CD14-positive monocyte (primary cell): ENCODE data around the gene PRR5. TPM values are rescaled to one million over a fixed set of nuclear protein-coding genes. Genes with fewer than 3 reads are reported as not detected.

Experiments used
- DNase-seq, 3 donors: peaks; one replicate each; pipeline ENCODE4 v3.0.0-alpha.2; 2011 to 2022
- H2AFZ ChIP-seq: 2 replicates; pipeline ENCODE4 v1.6.0; 2012; ENCODE audit warnings: mild to moderate bottlenecking, low read depth, low read length, inconsistent platforms; ENCODE audit not compliant: insufficient read depth, poor library complexity, severe bottlenecking
- H3K27ac ChIP-seq, 2 donors: 1 replicate in 1 of 2; 2 replicates in 1 of 2; pipeline ENCODE4 v1.5.1; 2012 to 2013; ENCODE audit warnings: low read length in 2 of 2, control low read depth in 1 of 2, inconsistent platforms in 1 of 2, low read depth in 1 of 2, mild to moderate bottlenecking in 1 of 2
- H3K27me3 ChIP-seq, 2 donors: one replicate each; pipeline versions ENCODE4 v1.6.0 to v1.6.1; 2011 to 2013; ENCODE audit warnings: low read length in 2 of 2; ENCODE audit not compliant: control insufficient read depth in 2 of 2, insufficient read depth in 2 of 2
- H3K36me3 ChIP-seq, 2 donors: replicated peaks in 1 of 2; 1 replicate in 1 of 2; 2 replicates in 1 of 2; pipeline versions ENCODE4 v1.5.1 to v1.6.1; 2012 to 2013; ENCODE audit warnings: low read length in 2 of 2, control low read depth in 1 of 2, inconsistent platforms in 1 of 2, mild to moderate bottlenecking in 1 of 2; ENCODE audit not compliant: insufficient read depth in 2 of 2, control insufficient read depth in 1 of 2
- H3K4me1 ChIP-seq, 2 donors: 1 replicate in 1 of 2; 2 replicates in 1 of 2; pipeline versions ENCODE4 v1.5.1 to v1.6.1; 2012 to 2013; ENCODE audit warnings: low read length in 2 of 2, control low read depth in 1 of 2, inconsistent platforms in 1 of 2, mild to moderate bottlenecking in 1 of 2, moderate library complexity in 1 of 2; ENCODE audit not compliant: insufficient read depth in 2 of 2, control insufficient read depth in 1 of 2
- H3K4me2 ChIP-seq: replicated peaks from 2 replicates; pipeline ENCODE3; 2012; ENCODE audit warnings: low read length, moderate library complexity, mild to moderate bottlenecking; ENCODE audit not compliant: poor library complexity, severe bottlenecking; ENCODE audit errors: extremely low read depth
- H3K4me3 ChIP-seq, 3 experiments: fragments of 200-600 bp in 1 of 3; sonication (generic) in 1 of 3; replicated peaks in 1 of 3; 1 replicate in 2 of 3; 2 replicates in 1 of 3; pipeline ENCODE4 v1.5.1; 2011 to 2013; ENCODE audit warnings: low read length in 3 of 3, mild to moderate bottlenecking in 3 of 3, control low read depth in 2 of 3, low read depth in 2 of 3, inconsistent platforms in 1 of 3, moderate library complexity in 1 of 3
- H3K79me2 ChIP-seq: 2 replicates; pipeline ENCODE4 v1.6.0; 2012; ENCODE audit warnings: mild to moderate bottlenecking, control low read depth, inconsistent platforms, low read length, moderate library complexity; ENCODE audit not compliant: insufficient read depth
- H3K9ac ChIP-seq: 2 replicates; pipeline ENCODE4 v1.6.0; 2017; ENCODE audit warnings: low read length, mild to moderate bottlenecking; ENCODE audit not compliant: insufficient read depth, poor library complexity, severe bottlenecking
- H3K9me3 ChIP-seq, 2 donors: replicated peaks in 1 of 2; 1 replicate in 1 of 2; 2 replicates in 1 of 2; pipeline versions ENCODE4 v1.5.1 to v1.6.1; 2012 to 2013; ENCODE audit warnings: low read length in 2 of 2, control low read depth in 1 of 2; ENCODE audit not compliant: control insufficient read depth in 1 of 2, insufficient read depth in 1 of 2
- H4K20me1 ChIP-seq: 2 replicates; pipeline ENCODE4 v1.6.0; 2012; ENCODE audit warnings: mild to moderate bottlenecking, low read length, control low read depth, moderate library complexity; ENCODE audit not compliant: insufficient read depth
- H3K27ac Mint-ChIP-seq, 7 donors: one replicate each; pipeline ENCODE4 v1.8.0; 2020; ENCODE audit warnings: mild to moderate bottlenecking in 7 of 7, mixed read lengths in 7 of 7, moderate library complexity in 6 of 7, inconsistent platforms in 2 of 7
- H3K27me3 Mint-ChIP-seq, 3 donors: one replicate each; pipeline ENCODE4 v1.8.0; 2021 to 2022; ENCODE audit warnings: low read depth in 3 of 3, mild to moderate bottlenecking in 3 of 3, mixed read lengths in 3 of 3, moderate library complexity in 3 of 3, inconsistent platforms in 1 of 3
- H3K36me3 Mint-ChIP-seq, 2 donors: one replicate each; pipeline ENCODE4 v1.8.0; 2020; ENCODE audit warnings: mixed read lengths in 2 of 2, inconsistent platforms in 1 of 2, mild to moderate bottlenecking in 1 of 2
- H3K4me1 Mint-ChIP-seq: one replicate; pipeline ENCODE4 v1.8.0; 2020; ENCODE audit warnings: mild to moderate bottlenecking, mixed read lengths
- H3K4me3 Mint-ChIP-seq, 2 donors: one replicate each; pipeline ENCODE4 v1.8.0; 2020; ENCODE audit warnings: mild to moderate bottlenecking in 2 of 2, mixed read lengths in 2 of 2, moderate library complexity in 1 of 2
- H3K9me3 Mint-ChIP-seq, 7 donors: one replicate each; pipeline ENCODE4 v1.8.0; 2020 to 2022; ENCODE audit warnings: mixed read lengths in 7 of 7, mild to moderate bottlenecking in 6 of 7, moderate library complexity in 6 of 7, inconsistent platforms in 2 of 7
- WGBS: methylation state at CpG from one replicate; pipeline ENCODE4 v1.1.5; 2013; ENCODE audit warnings: missing lambda C conversion rate; ENCODE audit not compliant: insufficient coverage; 5-methylcytosine and 5-hydroxymethylcytosine counted together
- intact Hi-C, 2 donors: fragments of 100-400 bp; cut with micrococcal nuclease; formaldehyde crosslinking; loops; one replicate each; pipeline versions ENCODE4 v1.15.0 to v1.15.1; 2023
- polyA plus RNA-seq, 3 donors: library from polyadenylated mRNA; depleted of rRNA in 1 of 3; unstranded in 2 of 3; stranded (reverse) in 1 of 3; fragments of 300-500 nt in 2 of 3; fragments of >200 nt in 1 of 3; fragmentation: Illumina TruSeq in 2 of 3; gene quantifications; 1 replicate in 2 of 3; 2 replicates in 1 of 3; pipeline ENCODE4 v1.2.3, GENCODE V29; 2012 to 2021
- TF ChIP-seq, protein P1 (sequence below): fragments of 200-600 bp; IDR thresholded peaks from one replicate; pipeline ENCODE4 v1.8.0; 2022; ENCODE audit warnings: antibody characterized with exemption, mild to moderate bottlenecking

Gene PRR5
- polyA plus RNA-seq, 3 donors = 0.66 to 1.5 (median 1.2) TPM

DNA sequence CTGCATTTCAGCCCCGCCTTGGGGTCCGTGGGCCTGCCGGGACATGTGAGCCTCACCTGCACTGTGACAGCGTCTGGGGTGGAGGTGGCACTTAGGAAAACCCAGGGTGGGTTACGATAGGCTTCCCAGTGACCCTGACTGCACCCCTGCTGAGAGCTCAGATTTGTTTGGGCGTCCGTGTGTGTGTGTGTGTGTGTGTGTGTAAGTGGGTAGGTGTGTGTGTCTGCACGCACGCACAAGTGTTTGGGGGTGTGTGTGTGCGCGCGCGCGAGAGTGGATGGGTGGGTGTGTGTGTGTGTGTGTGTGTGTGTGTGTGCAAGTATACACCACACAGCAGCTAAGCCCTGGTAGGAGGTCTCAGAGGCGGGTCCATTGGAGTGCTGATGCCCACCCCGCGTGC lies 38.3 kb downstream of the PRR5 start:
- H3K36me3 Mint-ChIP-seq = no peaks in the 10 kb centered on the region
- no peak overlapping the region for H3K4me3 ChIP-seq
- H4K20me1 ChIP-seq = no peaks in the 10 kb centered on the region
- H3K27ac Mint-ChIP-seq = no peak overlapping the region
- H3K9me3 ChIP-seq = no peaks in the 10 kb centered on the region
- H3K27me3 ChIP-seq = no peaks in the 10 kb centered on the region
- peaks cover 0 to 5% (median 0%) of the 10 kb centered on the region in 7 donors for H3K9me3 Mint-ChIP-seq
- no peak overlapping the region for H3K4me3 Mint-ChIP-seq
- H3K9ac ChIP-seq = no peak overlapping the region
- DNase-seq = no peak
- no peak overlapping the region for H3K4me2 ChIP-seq
- no peaks in the 10 kb centered on the region for H3K79me2 ChIP-seq
- H2AFZ ChIP-seq = no peak overlapping the region
- intact Hi-C loops = no loop called here
- TF ChIP-seq, protein P1, sequence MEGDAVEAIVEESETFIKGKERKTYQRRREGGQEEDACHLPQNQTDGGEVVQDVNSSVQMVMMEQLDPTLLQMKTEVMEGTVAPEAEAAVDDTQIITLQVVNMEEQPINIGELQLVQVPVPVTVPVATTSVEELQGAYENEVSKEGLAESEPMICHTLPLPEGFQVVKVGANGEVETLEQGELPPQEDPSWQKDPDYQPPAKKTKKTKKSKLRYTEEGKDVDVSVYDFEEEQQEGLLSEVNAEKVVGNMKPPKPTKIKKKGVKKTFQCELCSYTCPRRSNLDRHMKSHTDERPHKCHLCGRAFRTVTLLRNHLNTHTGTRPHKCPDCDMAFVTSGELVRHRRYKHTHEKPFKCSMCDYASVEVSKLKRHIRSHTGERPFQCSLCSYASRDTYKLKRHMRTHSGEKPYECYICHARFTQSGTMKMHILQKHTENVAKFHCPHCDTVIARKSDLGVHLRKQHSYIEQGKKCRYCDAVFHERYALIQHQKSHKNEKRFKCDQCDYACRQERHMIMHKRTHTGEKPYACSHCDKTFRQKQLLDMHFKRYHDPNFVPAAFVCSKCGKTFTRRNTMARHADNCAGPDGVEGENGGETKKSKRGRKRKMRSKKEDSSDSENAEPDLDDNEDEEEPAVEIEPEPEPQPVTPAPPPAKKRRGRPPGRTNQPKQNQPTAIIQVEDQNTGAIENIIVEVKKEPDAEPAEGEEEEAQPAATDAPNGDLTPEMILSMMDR = no peak
- no peaks in the 10 kb centered on the region for H3K4me1 Mint-ChIP-seq
- H3K36me3 ChIP-seq = no peaks in the 10 kb centered on the region
- 83% methylated on average over 5 of the region's 17 CpGs for WGBS
- H3K27ac ChIP-seq = no peak overlapping the region
- H3K4me1 ChIP-seq = no peaks in the 10 kb centered on the region
- H3K27me3 Mint-ChIP-seq = peaks cover 3 to 11% (median 5%) of the 10 kb centered on the region in 3 donors

DNA sequence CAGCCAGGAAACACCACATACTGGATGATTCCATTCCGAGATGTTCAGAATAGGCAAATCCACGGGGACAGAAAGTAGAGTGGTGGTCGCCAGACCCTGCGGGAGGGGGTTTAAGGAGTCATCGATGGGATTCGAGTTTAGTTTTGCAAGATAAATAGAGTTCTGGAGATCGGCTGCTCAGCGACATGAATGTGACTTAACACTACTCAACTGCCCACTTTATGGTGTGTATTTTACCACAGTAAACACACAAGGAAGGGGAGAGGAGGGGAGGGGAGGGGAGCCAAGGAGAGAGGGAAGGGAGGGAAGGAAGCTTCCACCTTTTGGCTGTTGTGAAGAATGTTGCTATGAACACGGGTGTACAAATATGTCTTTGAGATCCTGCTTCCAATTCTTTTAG lies 39.9 kb downstream of the PRR5 start:
- no peak overlapping the region for H3K27ac Mint-ChIP-seq
- Histone ChIP-seq H3K4me1 (no peaks in the 10 kb centered on the region), H3K9ac (no peak overlapping the region), H3K4me2 (no peak overlapping the region), H4K20me1 (no peaks in the 10 kb centered on the region), H3K36me3 (no peaks in the 10 kb centered on the region), H3K27ac (no peak overlapping the region), H3K4me3 (no peak overlapping the region), H3K9me3 (no peaks in the 10 kb centered on the region), H3K79me2 (no peaks in the 10 kb centered on the region), H2AFZ (no peak overlapping the region), H3K27me3 (peaks cover 0 to 4% of the 10 kb centered on the region in 2 donors)
- H3K36me3 Mint-ChIP-seq = no peaks in the 10 kb centered on the region
- H3K4me3 Mint-ChIP-seq = no peak overlapping the region
- no peaks in the 10 kb centered on the region for H3K4me1 Mint-ChIP-seq
- H3K9me3 Mint-ChIP-seq = peaks cover 0 to 5% (median 0%) of the 10 kb centered on the region in 7 donors
- WGBS = 92% methylated on average over 2 of the region's 9 CpGs
- TF ChIP-seq, protein P1 = no peak
- intact Hi-C loops = no loop called here
- DNase-seq = no peak
- peaks cover 3 to 11% (median 9%) of the 10 kb centered on the region in 3 donors for H3K27me3 Mint-ChIP-seq
